Measurements from ENCODE around the gene CRMP1.

GRCh38 chr4:5927747-5928146, 34.9 kb upstream of the CRMP1 start:
- TF ChIP-seq POLR2A (IDR thresholded peaks at IDR 0.05) (no peak), CTCF (IDR thresholded peaks at IDR 0.05) (no peak), POLR2AphosphoS5 (IDR thresholded peaks at IDR 0.05) (no peak)
